Stimulated activated CD4-positive, alpha-beta T cell treated with anti-CD3 and anti-CD28 coated beads, Interleukin-1b, Interleukin-23, amount 100 ng/mL, for 4 hours (primary cell): Measurements from ENCODE around the gene ARHGEF10L.
"Not testable (repeated sequence)": the region's sequence is repeated elsewhere in the genome, so short reads cannot be mapped to it uniquely, and the experiment has no call there.

ENCODE experiments used
- DNase-seq, 2 donors: peaks; one replicate each; pipeline ENCODE4 v3.0.0-alpha.2; 2020; ENCODE audit warnings: low read depth in 2 of 2

ARHGEF10L gene

GRCh38 chr1:17610713-17611112 is 71.2 kb downstream of the ARHGEF10L start:
- DNase-seq: no peak

- no peak for DNase-seq
Observed at GRCh38 chr1:17611991-17612390, 72.5 kb downstream of the ARHGEF10L start.

GRCh38 chr1:17612831-17613230 is 73.3 kb downstream of the ARHGEF10L start:
- DNase-seq: no peak

GRCh38 chr1:17614586-17614985 is 75.1 kb downstream of the ARHGEF10L start:
- DNase-seq: no peak

DNA sequence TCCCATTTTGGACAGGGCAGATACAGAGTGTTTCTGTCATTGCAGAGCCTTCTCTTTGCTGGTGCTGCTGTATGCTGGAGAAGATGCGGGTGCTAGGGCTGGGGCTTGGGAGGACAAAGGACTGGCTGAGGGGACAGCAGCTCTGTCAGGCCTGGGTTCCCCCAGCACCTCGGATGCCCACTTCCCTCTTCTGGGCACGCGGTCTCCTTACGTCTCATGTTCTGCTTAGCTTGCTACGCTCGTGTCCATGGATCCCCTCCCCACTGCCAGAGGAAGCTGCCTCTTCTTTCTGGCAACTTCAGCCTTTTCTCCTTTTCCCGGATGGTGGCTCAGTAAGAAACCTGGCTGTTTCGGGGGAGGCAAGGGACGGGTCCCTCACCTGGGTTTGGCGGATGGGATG is 75.7 kb downstream of the ARHGEF10L start:
- DNase-seq: no peak

DNA sequence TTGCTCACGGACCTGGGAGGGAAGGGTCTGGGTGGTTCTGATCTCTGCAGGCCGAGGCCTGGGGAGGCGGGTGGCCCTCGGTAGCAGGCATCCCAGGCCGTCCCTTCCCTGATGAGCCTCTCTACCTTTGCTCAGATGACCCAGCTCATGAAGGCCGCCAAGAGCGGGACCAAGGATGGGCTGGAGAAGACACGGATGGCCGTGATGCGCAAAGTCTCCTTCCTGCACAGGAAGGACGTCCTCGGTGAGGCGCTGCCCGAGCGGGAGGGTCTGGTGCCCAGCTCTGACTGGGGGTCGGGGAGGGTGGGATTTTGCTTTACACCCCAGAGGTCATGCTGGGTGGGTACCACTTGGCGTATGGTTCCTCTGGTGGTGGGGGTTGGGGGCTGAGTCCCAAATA is 76.5 kb downstream of the ARHGEF10L start:
- no peak for DNase-seq

DNA sequence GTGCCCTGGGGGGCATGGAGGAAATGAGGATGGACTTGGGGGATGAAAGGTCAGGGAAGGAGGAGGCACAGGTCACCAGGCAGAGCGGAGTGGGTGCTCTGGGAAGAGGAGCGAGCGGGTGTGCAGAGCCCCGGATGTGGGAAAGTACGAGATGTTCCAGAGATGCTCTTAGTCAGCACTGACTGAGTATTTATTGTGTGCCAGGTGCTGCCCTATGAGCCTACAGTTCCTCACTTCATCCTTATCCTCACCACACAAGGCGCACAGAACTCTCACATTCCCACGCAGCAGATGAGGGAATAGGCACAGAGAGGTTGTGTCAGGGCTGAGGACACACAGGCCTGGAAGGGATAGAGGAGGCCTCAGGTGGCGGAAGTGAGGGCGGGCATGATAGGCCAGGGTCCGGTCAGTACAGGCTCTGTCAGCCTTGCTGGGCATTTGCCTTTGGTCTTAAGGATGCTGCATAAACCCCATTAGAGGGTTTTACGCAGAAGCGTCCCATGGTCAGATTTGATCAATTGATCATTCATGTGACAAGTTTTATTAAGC is 77.3 kb downstream of the ARHGEF10L start:
- DNase-seq: no peak

DNA sequence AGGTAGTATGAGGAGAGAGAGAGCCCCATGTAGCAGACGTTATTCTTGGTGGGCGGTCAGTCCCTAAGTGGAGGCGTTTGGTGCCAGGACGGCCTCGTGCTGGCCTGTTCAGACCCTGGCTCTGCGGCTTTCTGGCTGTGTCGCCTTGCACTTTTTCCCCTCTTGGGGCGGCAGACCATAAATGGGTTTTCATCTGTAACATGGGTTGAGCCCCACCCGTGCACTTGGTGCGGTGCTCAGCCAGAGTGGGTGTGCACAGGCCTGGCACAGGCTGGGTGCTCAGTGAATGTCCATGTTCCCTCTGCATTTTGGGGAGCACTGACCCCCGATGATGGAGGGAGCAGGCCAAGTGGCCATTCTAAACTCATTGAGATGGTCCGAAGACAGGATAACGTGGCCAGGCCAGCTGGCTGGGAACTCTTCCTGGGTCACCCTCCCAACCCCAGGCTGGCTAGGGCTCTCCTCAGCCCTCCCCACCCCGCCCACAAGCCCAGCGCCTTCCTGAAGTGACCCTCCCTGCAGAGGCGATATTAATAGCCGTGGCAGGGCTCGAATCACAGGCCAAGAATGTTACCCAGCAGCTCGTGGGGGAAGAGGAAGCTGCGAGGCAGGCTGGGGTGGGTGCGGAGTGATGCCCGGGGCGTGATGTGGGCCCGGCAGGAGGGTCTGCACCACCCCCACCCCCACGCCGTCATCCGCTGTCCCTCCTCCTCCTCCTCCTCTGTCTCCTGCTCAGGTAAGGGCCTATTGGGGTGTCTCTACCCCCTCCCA is 78.5 kb downstream of the ARHGEF10L start:
- no peak for DNase-seq

- no peak for DNase-seq
Observed at GRCh38 chr1:17618558-17619247, 79.2 kb downstream of the ARHGEF10L start.

- no peak for DNase-seq
Observed at GRCh38 chr1:17620448-17620847, 81.0 kb downstream of the ARHGEF10L start.

DNA sequence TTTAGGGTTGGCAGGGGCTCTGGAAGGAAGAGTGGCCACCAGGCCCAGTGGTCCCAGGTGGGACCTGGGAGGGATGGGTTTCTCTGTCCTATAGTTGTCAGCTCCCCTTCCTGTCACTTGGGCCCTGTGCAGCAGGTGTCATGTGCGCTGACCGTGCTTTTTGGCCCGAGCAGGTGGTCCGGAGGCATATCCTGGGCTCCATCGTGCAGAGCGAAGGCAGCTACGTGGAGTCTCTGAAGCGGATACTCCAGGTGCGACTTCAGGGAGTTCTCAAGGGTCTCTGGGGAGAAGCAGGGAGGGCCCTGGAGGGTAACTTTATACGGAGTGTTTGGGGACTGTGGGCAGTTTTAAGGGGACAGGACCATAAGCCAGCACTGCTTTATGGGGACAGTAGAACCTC is 82.2 kb downstream of the ARHGEF10L start:
- DNase-seq: no peak

- DNase-seq: no peak
Observed at GRCh38 chr1:17622823-17623222, 83.3 kb downstream of the ARHGEF10L start.

DNA sequence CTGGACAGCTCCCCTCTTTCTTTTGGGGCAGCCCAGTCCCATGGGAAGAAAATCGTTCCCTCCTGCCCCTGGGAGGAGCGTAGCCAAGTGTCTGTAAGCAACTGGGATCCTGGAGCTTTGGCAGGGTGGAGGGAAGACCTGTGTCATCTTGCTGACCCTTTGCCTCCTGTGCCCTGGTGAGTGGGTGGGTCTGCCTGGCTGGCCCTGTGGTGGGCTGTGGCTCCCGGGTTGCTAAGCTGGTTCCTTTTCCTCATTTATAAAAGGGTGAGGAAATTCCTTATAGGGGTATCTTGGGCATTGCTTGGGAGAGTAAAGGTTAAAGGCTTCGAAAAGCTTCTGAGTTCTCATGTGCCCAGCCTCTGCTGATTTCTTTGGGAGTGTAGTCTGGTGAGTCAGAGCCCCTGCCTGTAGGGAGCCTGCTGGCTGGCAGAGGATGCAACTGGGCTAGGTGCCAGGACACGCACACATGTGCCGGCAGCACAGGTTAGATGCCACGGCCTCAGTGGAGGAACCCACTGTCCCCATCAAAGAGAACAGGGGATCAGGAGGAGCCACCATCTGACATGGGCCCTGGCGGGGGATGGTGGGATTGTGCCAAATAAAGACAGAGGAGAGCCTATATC is 85.2 kb downstream of the ARHGEF10L start:
- DNase-seq: no peak

DNA sequence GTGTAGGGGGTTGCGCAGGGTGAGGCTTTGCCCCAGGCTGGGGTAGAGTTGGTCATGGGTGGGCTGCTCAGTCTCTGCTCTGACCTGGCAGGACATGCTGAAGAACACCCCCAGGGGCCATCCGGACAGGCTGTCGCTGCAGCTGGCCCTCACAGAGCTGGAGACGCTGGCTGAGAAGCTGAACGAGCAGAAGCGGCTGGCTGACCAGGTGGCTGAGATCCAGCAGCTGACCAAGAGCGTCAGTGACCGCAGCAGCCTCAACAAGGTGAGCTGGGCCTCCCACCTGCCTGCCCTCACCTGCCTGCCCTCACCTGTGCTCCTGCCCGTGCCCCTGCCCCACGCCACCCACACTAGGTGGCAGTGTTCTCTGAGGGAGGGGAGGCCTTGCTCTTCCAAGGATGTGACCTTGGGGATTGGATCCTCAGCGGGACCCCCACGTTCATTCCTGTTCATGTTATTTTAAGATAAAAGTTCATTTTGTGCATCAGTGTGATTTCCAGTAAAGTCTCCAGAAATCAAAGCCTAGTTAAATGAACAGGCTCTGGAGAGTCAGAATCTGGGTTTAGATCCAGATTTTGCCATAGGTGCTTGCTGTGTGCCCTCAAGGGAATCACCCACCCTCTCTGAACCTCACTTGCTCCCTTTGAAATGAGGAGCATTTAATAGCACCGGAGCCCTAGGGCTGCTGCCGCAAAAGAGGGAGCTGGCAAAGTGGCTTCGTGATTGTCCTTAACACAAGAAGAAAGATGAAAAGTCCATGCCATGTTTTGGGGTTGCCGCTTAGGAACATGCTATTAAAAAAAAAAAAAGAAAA is 87.9 kb downstream of the ARHGEF10L start:
- no peak for DNase-seq

DNA sequence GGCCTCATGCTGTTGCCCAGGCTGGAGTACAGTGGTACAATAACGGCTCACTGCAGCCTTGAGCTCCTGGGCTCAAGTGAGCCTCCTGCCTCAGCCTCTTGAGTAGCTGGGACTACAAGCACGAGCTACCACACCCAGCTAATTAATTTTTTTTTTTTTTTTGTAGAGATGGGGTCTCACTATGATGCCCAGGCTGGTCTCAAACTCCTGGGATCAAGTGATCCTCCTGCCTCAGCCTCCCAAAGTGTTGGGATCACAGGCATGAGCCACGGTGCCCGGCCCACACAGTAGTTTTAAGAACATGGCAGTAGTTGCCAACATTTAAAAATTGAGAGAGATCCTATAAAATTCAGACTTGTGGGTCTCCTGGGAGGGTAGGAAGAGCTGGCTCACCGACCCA is 89.5 kb downstream of the ARHGEF10L start:
- DNase-seq: not testable (repeated sequence)

GRCh38 chr1:17629460-17629859 is 90.0 kb downstream of the ARHGEF10L start:
- no peak for DNase-seq

- DNase-seq: no peak
Observed at GRCh38 chr1:17630048-17630830, 90.7 kb downstream of the ARHGEF10L start.

- DNase-seq: no peak
Observed at GRCh38 chr1:17630986-17631385, 91.5 kb downstream of the ARHGEF10L start.

- no peak for DNase-seq
Observed at GRCh38 chr1:17631410-17631809, 91.9 kb downstream of the ARHGEF10L start.

- DNase-seq: no peak
Observed at GRCh38 chr1:17632106-17632505, 92.6 kb downstream of the ARHGEF10L start.
